Left lung (tissue), 10 donors: ENCODE measurements around the gene KLF16. TPM values are rescaled to one million over a fixed set of nuclear protein-coding genes. Genes with fewer than 3 reads are reported as not detected.

Experiments used
- ATAC-seq: fragments of 200-7000 bp; cut with Tn5 transposase; one replicate; pipeline ENCODE4 v1.9.1; 2020; ENCODE audit warnings: moderate library complexity
- DNase-seq, 4 donors: peaks; one replicate each; pipeline ENCODE4 v3.0.0-alpha.2; 2013 to 2020
- H3K27ac ChIP-seq, 2 donors: fragments of 200-600 bp; sonication (generic) in 1 of 2; one replicate each; pipeline versions ENCODE4 v1.5.0 to v1.8.0; 2020 to 2021
- H3K27me3 ChIP-seq, 2 donors: fragments of 200-600 bp; sonication (generic) in 1 of 2; one replicate each; pipeline versions ENCODE4 v1.5.0 to v1.8.0; 2020 to 2021
- H3K36me3 ChIP-seq, 2 donors: fragments of 200-600 bp; sonication (generic) in 1 of 2; one replicate each; pipeline versions ENCODE4 v1.5.0 to v1.8.0; 2020 to 2021
- H3K4me1 ChIP-seq, 2 donors: fragments of 200-600 bp; one replicate each; pipeline ENCODE4 v1.8.0; 2021
- H3K4me3 ChIP-seq, 2 donors: fragments of 200-600 bp; sonication (generic) in 1 of 2; one replicate each; pipeline versions ENCODE4 v1.5.0 to v1.8.0; 2020 to 2021; ENCODE audit warnings: mild to moderate bottlenecking in 1 of 2
- H3K9me3 ChIP-seq, 2 donors: fragments of 200-600 bp; sonication (generic) in 1 of 2; one replicate each; pipeline versions ENCODE4 v1.5.0 to v1.8.0; 2020 to 2021
- CTCF ChIP-seq, 2 donors: fragments of 200-600 bp; sonication (generic) in 1 of 2; IDR thresholded peaks; one replicate each; pipeline versions ENCODE4 v1.5.0 to v1.8.0; 2021; ENCODE audit warnings: antibody characterized with exemption in 2 of 2
- intact Hi-C, 2 donors: fragments of 100-400 bp; cut with DNase I; formaldehyde crosslinking; loops; one replicate each; pipeline versions ENCODE4 v1.11.2 to v1.14.2; 2022
- polyA plus RNA-seq, 6 donors: library from polyadenylated mRNA; unstranded; fragments of 120-200 nt; gene quantifications; one replicate each; pipeline ENCODE4 v1.2.1, GENCODE V29; 2013; ENCODE audit not compliant: insufficient read length in 6 of 6
- total RNA-seq, 2 donors: library from RNA; stranded (reverse); fragmentation: NEBNext Ultra II Directional; extraction: Animal tissue kit (Norgen Biotek cat#: 25700); gene quantifications; one replicate each; pipeline ENCODE4 v1.2.1, GENCODE V29; 2021
- donor health status: DM: no; HTN: yes; CAD: no.
- donor health status: DM: no; HTN: no; CAD: no.

The KLF16 gene
- total and polyA plus RNA-seq, 8 donors = 4.3 to 28.8 (median 7.6) TPM

GRCh38 chr19:1837625-1838105 is 25.7 kb downstream of the KLF16 start:
- peak; percentile 83 to 91 for TF ChIP-seq CTCF (IDR thresholded peaks at IDR 0.05)
- Histone ChIP-seq H3K4me3 (no peak overlapping the region), H3K27ac (no peak overlapping the region), H3K36me3 (peaks cover 0 to 7% of the 10 kb centered on the region in 2 donors), H3K27me3 (no peaks in the 10 kb centered on the region), H3K4me1 (peaks cover 6 to 65% of the 10 kb centered on the region in 2 donors), H3K9me3 (no peaks in the 10 kb centered on the region)
- peak; percentile 65 for ATAC-seq
- DNase-seq = no peak
- intact Hi-C loops = no loop called here

GRCh38 chr19:1837222-1837565 is 26.2 kb downstream of the KLF16 start:
- ATAC-seq (no peak), DNase-seq (no peak)
- TF ChIP-seq CTCF (IDR thresholded peaks at IDR 0.05) = no peak

GRCh38 chr19:1836458-1837221 is 26.7 kb downstream of the KLF16 start:
- no peaks in the 10 kb centered on the region for H3K9me3 ChIP-seq
- intact Hi-C loops = no loop called here
- TF ChIP-seq CTCF (IDR thresholded peaks at IDR 0.05) = no peak
- ATAC-seq (no peak), DNase-seq (no peak)
- no peak overlapping the region for H3K27ac ChIP-seq
- no peak overlapping the region for H3K4me3 ChIP-seq
- H3K27me3 ChIP-seq = no peaks in the 10 kb centered on the region
- H3K4me1 ChIP-seq = peaks cover 6 to 54% of the 10 kb centered on the region in 2 donors
- peaks cover 0 to 16% of the 10 kb centered on the region in 2 donors for H3K36me3 ChIP-seq

More at GRCh38 chr19:1837222-1837565, 26.2 kb downstream of the KLF16 start:
- H3K27ac ChIP-seq = no peak overlapping the region
- H3K4me3 ChIP-seq = no peak overlapping the region
- H3K4me1 ChIP-seq = peaks cover 6 to 60% of the 10 kb centered on the region in 2 donors
- no peaks in the 10 kb centered on the region for H3K9me3 ChIP-seq
- intact Hi-C loops = no loop called here
- H3K27me3 ChIP-seq = no peaks in the 10 kb centered on the region
- peaks cover 0 to 12% of the 10 kb centered on the region in 2 donors for H3K36me3 ChIP-seq

GRCh38 chr19:1833540-1833939 is 29.8 kb downstream of the KLF16 start:
- Histone ChIP-seq H3K27me3 (no peaks in the 10 kb centered on the region), H3K4me1 (peaks cover 6 to 28% of the 10 kb centered on the region in 2 donors), H3K4me3 (no peak overlapping the region), H3K36me3 (peaks cover 0 to 38% of the 10 kb centered on the region in 2 donors), H3K9me3 (no peaks in the 10 kb centered on the region), H3K27ac (no peak overlapping the region)
- intact Hi-C loops = no loop called here
- DNase-seq = no peak
- TF ChIP-seq CTCF (IDR thresholded peaks at IDR 0.05) = no peak
- no peak for ATAC-seq

GRCh38 chr19:1832046-1832663 is 31.2 kb downstream of the KLF16 start:
- H3K4me3 ChIP-seq = no peak overlapping the region
- no peak for ATAC-seq
- no peak for TF ChIP-seq CTCF (IDR thresholded peaks at IDR 0.05)
- peaks cover 0 to 52% of the 10 kb centered on the region in 2 donors for H3K36me3 ChIP-seq
- no peaks in the 10 kb centered on the region for H3K27me3 ChIP-seq
- peaks cover 6 to 19% of the 10 kb centered on the region in 2 donors for H3K4me1 ChIP-seq
- DNase-seq = no peak
- intact Hi-C loops = no loop called here
- H3K27ac ChIP-seq = no peak overlapping the region
- no peaks in the 10 kb centered on the region for H3K9me3 ChIP-seq
